Activated CD4-positive, alpha-beta T cell treated with anti-CD3 and anti-CD28 coated beads, Interleukin-2, amount 10 ng/mL, durations not matched to agents 7 days and 5 days (primary cell): ENCODE data around the gene GEN1. TPM values are rescaled to one million over a fixed set of nuclear protein-coding genes. Genes with fewer than 3 reads are reported as not detected.
A peak's percentile ranks its signal among the peaks of the same experiment; 100 is the strongest.

ENCODE experiments used
- CTCF ChIA-PET: fragments of 350-600 bp; sonication (Branson Sonifier 250); formaldehyde crosslinking; loops from one replicate; lab custom pipeline; 2021; ENCODE audit warnings: antibody characterized with exemption; lab: Charles Lee
- POLR2A ChIA-PET: fragments of 350-600 bp; sonication (Branson Sonifier 250); formaldehyde crosslinking; loops from one replicate; lab custom pipeline; 2021; ENCODE audit warnings: antibody characterized with exemption; lab: Charles Lee
- DNase-seq: peaks from one replicate; pipeline ENCODE4 v3.0.0-alpha.2; 2020
- H3K27ac Mint-ChIP-seq: one replicate; pipeline ENCODE4 v1.8.0; 2021; ENCODE audit warnings: mild to moderate bottlenecking, moderate library complexity, mixed read lengths
- H3K27me3 Mint-ChIP-seq: one replicate; pipeline ENCODE4 v1.8.0; 2021; ENCODE audit warnings: mixed read lengths
- H3K36me3 Mint-ChIP-seq: one replicate; pipeline ENCODE4 v1.8.0; 2021; ENCODE audit warnings: low read depth, mixed read lengths
- H3K4me1 Mint-ChIP-seq: one replicate; pipeline ENCODE4 v1.8.0; 2021; ENCODE audit warnings: mixed read lengths
- H3K4me3 Mint-ChIP-seq: one replicate; pipeline ENCODE4 v1.8.0; 2021; ENCODE audit warnings: mild to moderate bottlenecking, moderate library complexity, mixed read lengths
- H3K9me3 Mint-ChIP-seq: one replicate; pipeline ENCODE4 v1.8.0; 2021; ENCODE audit warnings: mixed read lengths
- total RNA-seq, 2 experiments: library from RNA; stranded (reverse); gene quantifications; one replicate each; pipeline ENCODE4 v1.2.3, GENCODE V29; 2021

Gene GEN1
- total RNA-seq, 2 experiments from 2014 or later: 41.9 to 43.7 TPM

GRCh38 chr2:17735864-17736263, 18.1 kb upstream of the GEN1 start:
- H3K4me1 Mint-ChIP-seq: peaks cover 3% of the 10 kb centered on the region
- H3K4me3 Mint-ChIP-seq: no peak overlapping the region
- H3K27me3 Mint-ChIP-seq: no peaks in the 10 kb centered on the region
- DNase-seq: no peak
- CTCF ChIA-PET: no interaction called here
- no peak overlapping the region for H3K27ac Mint-ChIP-seq
- POLR2A ChIA-PET: interaction anchor here (0.6 kb wide), 1 partner anchor 13 kb away, joined by 5 read pairs; no protein-coding TSS in a partner anchor
- peaks cover 52% of the 10 kb centered on the region for H3K36me3 Mint-ChIP-seq
- H3K9me3 Mint-ChIP-seq: no peaks in the 10 kb centered on the region

- H3K27me3 Mint-ChIP-seq: no peaks in the 10 kb centered on the region
- POLR2A ChIA-PET: no interaction called here
- H3K9me3 Mint-ChIP-seq: no peaks in the 10 kb centered on the region
- peaks cover 49% of the 10 kb centered on the region for H3K36me3 Mint-ChIP-seq
- H3K4me1 Mint-ChIP-seq: peaks cover 3% of the 10 kb centered on the region
- no peak for DNase-seq
- H3K27ac Mint-ChIP-seq: no peak overlapping the region
- H3K4me3 Mint-ChIP-seq: no peak overlapping the region
- CTCF ChIA-PET: no interaction called here
Measured at GRCh38 chr2:17736989-17737388, 16.9 kb upstream of the GEN1 start.

- no peak overlapping the region for H3K27ac Mint-ChIP-seq
- peaks cover 56% of the 10 kb centered on the region for H3K36me3 Mint-ChIP-seq
- no peak for DNase-seq
- H3K4me3 Mint-ChIP-seq: no peak overlapping the region
- no peaks in the 10 kb centered on the region for H3K9me3 Mint-ChIP-seq
- peaks cover 3% of the 10 kb centered on the region for H3K4me1 Mint-ChIP-seq
- no peaks in the 10 kb centered on the region for H3K27me3 Mint-ChIP-seq
- CTCF ChIA-PET: interaction anchor here (1.1 to 2.0 kb wide), 2 partner anchors 11 to 14 kb away, joined by 3 to 6 read pairs; partner anchors contain the start of genes GEN1 and SMC6
- POLR2A ChIA-PET: no interaction called here
Measured at GRCh38 chr2:17740203-17740602, 13.7 kb upstream of the GEN1 start.

GRCh38 chr2:17747684-17748452, 6.1 kb upstream of the GEN1 start:
- ChIA-PET POLR2A (no interaction called here), CTCF (interaction anchor here (1.0 kb wide), 1 partner anchor 9 kb away, joined by 3 read pairs; no protein-coding TSS in a partner anchor)
- no peaks in the 10 kb centered on the region for H3K9me3 Mint-ChIP-seq
- no peak for DNase-seq
- no peak overlapping the region for H3K27ac Mint-ChIP-seq
- H3K36me3 Mint-ChIP-seq: peaks cover 33% of the 10 kb centered on the region
- H3K27me3 Mint-ChIP-seq: no peaks in the 10 kb centered on the region
- H3K4me3 Mint-ChIP-seq: no peak overlapping the region
- peaks cover 32% of the 10 kb centered on the region for H3K4me1 Mint-ChIP-seq

- DNase-seq: no peak
- no peak overlapping the region for H3K27ac Mint-ChIP-seq
- ChIA-PET POLR2A (no interaction called here), CTCF (interaction anchor here (1.0 kb wide), 1 partner anchor 10 kb away, joined by 3 read pairs; no protein-coding TSS in a partner anchor)
- peaks cover 28% of the 10 kb centered on the region for H3K36me3 Mint-ChIP-seq
- H3K4me1 Mint-ChIP-seq: peaks cover 34% of the 10 kb centered on the region
- no peak overlapping the region for H3K4me3 Mint-ChIP-seq
- H3K27me3 Mint-ChIP-seq: no peaks in the 10 kb centered on the region
- no peaks in the 10 kb centered on the region for H3K9me3 Mint-ChIP-seq
Measured at GRCh38 chr2:17748745-17749144, 5.2 kb upstream of the GEN1 start.

GRCh38 chr2:17749753-17750438, 4.0 kb upstream of the GEN1 start:
- ChIA-PET CTCF (no interaction called here), POLR2A (no interaction called here)
- H3K9me3 Mint-ChIP-seq: no peaks in the 10 kb centered on the region
- H3K36me3 Mint-ChIP-seq: peaks cover 18% of the 10 kb centered on the region
- peak overlapping the region; percentile 11 for H3K4me3 Mint-ChIP-seq
- H3K4me1 Mint-ChIP-seq: peaks cover 37% of the 10 kb centered on the region
- peak; percentile 7 for DNase-seq
- no peaks in the 10 kb centered on the region for H3K27me3 Mint-ChIP-seq
- peak overlapping the region; percentile 84 for H3K27ac Mint-ChIP-seq

GRCh38 chr2:17752246-17752645, 1.7 kb upstream of the GEN1 start:
- H3K9me3 Mint-ChIP-seq: no peaks in the 10 kb centered on the region
- DNase-seq: no peak
- peak overlapping the region; percentile 88 for H3K4me3 Mint-ChIP-seq
- CTCF ChIA-PET: interaction anchor here (1.0 kb wide), 1 partner anchor 13 kb away, joined by 3 read pairs; no protein-coding TSS in a partner anchor
- no peaks in the 10 kb centered on the region for H3K27me3 Mint-ChIP-seq
- H3K27ac Mint-ChIP-seq: peak overlapping the region; percentile 88
- POLR2A ChIA-PET: no interaction called here
- H3K4me1 Mint-ChIP-seq: peaks cover 51% of the 10 kb centered on the region
- peaks cover 14% of the 10 kb centered on the region for H3K36me3 Mint-ChIP-seq

- peak overlapping the region; percentile 98 for H3K27ac Mint-ChIP-seq
- peak; percentile 41 for DNase-seq
- peaks cover 53% of the 10 kb centered on the region for H3K4me1 Mint-ChIP-seq
- POLR2A ChIA-PET: interaction anchor here (0.8 kb wide), 1 partner anchor 35 kb away, joined by 14 read pairs; no protein-coding TSS in a partner anchor
- H3K4me3 Mint-ChIP-seq: peak overlapping the region; percentile 88
- H3K27me3 Mint-ChIP-seq: no peaks in the 10 kb centered on the region
- H3K9me3 Mint-ChIP-seq: no peaks in the 10 kb centered on the region
- CTCF ChIA-PET: interaction anchor here (0.6 to 1.4 kb wide), 4 partner anchors 13 to 1617 kb away, joined by 3 to 6 read pairs (median 3); no protein-coding TSS in a partner anchor
- H3K36me3 Mint-ChIP-seq: peaks cover 8% of the 10 kb centered on the region
Measured at GRCh38 chr2:17752892-17753802, 791 bp upstream of the GEN1 start.

GRCh38 chr2:17754773-17755425, 961 bp downstream of the GEN1 start:
- Mint-ChIP-seq H3K27ac (peak overlapping the region; percentile 98), H3K36me3 (peaks cover 8% of the 10 kb centered on the region), H3K9me3 (no peaks in the 10 kb centered on the region), H3K4me1 (peaks cover 54% of the 10 kb centered on the region), H3K27me3 (no peaks in the 10 kb centered on the region), H3K4me3 (peak overlapping the region; percentile 88)
- ChIA-PET POLR2A (no interaction called here), CTCF (interaction anchor here (1.4 kb wide), 1 partner anchor 15 kb away, joined by 6 read pairs; no protein-coding TSS in a partner anchor)
- no peak for DNase-seq

- Mint-ChIP-seq H3K9me3 (no peaks in the 10 kb centered on the region), H3K27me3 (no peaks in the 10 kb centered on the region), H3K4me1 (peaks cover 43% of the 10 kb centered on the region), H3K36me3 (peaks cover 10% of the 10 kb centered on the region), H3K27ac (no peak overlapping the region), H3K4me3 (no peak overlapping the region)
- CTCF ChIA-PET: interaction anchor here (0.6 to 1.3 kb wide), 3 partner anchors 26 to 42 kb away, joined by 3 to 7 read pairs (median 3); no protein-coding TSS in a partner anchor
- DNase-seq: no peak
- POLR2A ChIA-PET: no interaction called here
Measured at GRCh38 chr2:17756668-17757067, 2.7 kb downstream of the GEN1 start.

- ChIA-PET POLR2A (no interaction called here), CTCF (interaction anchor here (0.6 kb wide), 1 partner anchor 26 kb away, joined by 3 read pairs; no protein-coding TSS in a partner anchor)
- H3K9me3 Mint-ChIP-seq: no peaks in the 10 kb centered on the region
- H3K27me3 Mint-ChIP-seq: no peaks in the 10 kb centered on the region
- H3K4me3 Mint-ChIP-seq: no peak overlapping the region
- peaks cover 10% of the 10 kb centered on the region for H3K36me3 Mint-ChIP-seq
- H3K4me1 Mint-ChIP-seq: peaks cover 37% of the 10 kb centered on the region
- H3K27ac Mint-ChIP-seq: no peak overlapping the region
- DNase-seq: no peak
Measured at GRCh38 chr2:17757321-17757720, 3.4 kb downstream of the GEN1 start.

GRCh38 chr2:17758118-17758517, 4.2 kb downstream of the GEN1 start:
- no peaks in the 10 kb centered on the region for H3K9me3 Mint-ChIP-seq
- peaks cover 30% of the 10 kb centered on the region for H3K4me1 Mint-ChIP-seq
- ChIA-PET CTCF (no interaction called here), POLR2A (no interaction called here)
- peaks cover 11% of the 10 kb centered on the region for H3K36me3 Mint-ChIP-seq
- no peaks in the 10 kb centered on the region for H3K27me3 Mint-ChIP-seq
- H3K27ac Mint-ChIP-seq: no peak overlapping the region
- no peak for DNase-seq
- H3K4me3 Mint-ChIP-seq: no peak overlapping the region
